HG03139 (cell line): Measurements from ENCODE around the gene JMJD4.

Source experiments
- ATAC-seq: cut with Tn5 transposase; IDR thresholded peaks from one replicate; pipeline ENCODE4 v1.9.1; 2021; ENCODE audit not compliant: unreplicated experiment

JMJD4 gene

DNA sequence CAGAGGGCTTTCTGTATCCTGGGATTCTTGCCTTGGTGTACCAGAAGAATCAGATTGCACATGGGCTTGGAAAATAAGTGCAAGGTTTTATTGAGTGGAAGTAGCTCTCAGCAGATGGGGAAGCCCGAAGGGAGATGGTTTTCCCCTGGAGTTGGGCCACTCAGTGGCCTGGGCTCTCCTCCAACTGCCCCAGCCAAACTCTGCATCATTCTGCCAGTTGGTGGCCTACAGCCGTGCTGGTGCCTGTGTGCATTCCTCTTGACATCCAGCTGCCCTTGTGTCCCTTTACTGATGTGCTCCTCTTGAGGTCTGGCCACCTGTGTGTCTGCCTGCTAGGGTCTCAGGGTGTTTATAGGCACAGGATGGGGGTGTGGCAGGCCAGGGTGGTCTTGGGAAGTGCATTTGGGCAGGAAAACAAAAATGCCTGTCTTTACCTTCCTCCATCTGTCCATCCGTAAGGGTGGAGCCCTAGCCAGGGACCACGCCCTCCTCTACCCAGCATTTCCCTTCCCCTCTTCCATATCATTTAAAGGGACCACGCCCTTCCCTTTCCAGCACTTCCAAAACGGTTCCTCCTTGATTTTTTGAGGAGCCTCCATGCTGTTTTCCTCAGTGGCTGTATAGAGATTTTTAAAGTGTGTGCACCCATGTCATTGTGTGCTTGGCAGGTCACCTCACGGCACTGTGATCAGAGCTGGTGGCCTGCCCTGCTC lies 19.1 kb upstream of the JMJD4 start:
- no peak for ATAC-seq

DNA sequence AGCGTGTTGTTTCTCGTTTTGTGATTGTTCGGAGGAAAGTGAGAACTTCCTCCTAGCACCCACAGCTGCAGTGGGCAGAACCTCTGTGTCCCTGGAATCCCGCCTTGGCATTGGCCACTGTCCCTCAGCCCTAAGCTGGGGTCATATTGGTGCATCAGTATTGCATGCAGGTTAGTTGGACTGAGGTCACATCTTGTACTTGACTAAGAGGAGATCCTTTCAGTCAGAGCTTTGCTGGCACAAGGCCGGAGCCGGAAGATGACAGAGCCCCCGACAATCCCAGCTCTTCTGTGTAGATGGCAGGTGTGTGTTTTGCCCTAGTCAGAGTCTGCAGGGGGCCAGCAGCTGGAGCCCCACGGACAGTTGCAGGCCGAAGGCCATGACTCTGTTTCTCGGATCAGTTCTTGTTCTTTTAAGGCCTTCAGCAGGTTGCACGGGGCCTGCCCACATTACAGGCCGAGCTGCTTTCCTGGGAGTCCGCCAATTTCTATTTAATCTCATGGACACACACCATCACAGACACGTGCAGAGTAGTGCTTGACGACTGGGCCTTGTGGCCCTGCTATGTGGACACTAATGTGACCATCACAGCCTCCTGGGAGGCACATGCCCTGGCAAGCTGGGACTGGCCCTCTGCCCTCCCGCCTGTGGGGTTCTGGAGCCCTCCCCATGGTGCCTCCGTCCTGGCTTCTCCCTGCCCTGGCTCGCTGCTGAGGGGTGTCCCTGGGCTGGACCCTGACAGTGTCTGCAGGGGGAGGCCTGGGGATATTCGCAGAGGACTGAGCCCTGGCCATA lies 15.0 kb upstream of the JMJD4 start:
- no peak for ATAC-seq

DNA sequence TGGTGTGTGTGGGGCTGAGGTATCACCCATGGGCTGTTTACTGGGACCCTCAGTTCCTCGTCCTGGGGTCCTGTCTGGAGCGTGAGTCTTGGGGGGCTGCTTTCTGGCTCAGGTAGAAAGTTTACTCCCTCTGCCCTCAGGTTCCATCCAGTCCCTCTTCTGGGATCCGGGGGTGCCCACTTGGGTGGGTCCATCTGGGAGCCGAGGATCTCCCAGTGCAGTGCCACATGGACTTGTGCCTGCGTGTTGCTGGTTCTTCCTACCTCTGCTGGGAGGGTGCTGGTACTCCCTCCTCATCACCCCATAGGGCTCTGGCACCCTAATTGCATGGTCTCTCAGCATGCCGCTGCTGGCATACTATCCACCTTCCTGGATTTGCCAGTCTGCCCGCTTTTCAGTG lies 14.1 kb upstream of the JMJD4 start:
- no peak for ATAC-seq

DNA sequence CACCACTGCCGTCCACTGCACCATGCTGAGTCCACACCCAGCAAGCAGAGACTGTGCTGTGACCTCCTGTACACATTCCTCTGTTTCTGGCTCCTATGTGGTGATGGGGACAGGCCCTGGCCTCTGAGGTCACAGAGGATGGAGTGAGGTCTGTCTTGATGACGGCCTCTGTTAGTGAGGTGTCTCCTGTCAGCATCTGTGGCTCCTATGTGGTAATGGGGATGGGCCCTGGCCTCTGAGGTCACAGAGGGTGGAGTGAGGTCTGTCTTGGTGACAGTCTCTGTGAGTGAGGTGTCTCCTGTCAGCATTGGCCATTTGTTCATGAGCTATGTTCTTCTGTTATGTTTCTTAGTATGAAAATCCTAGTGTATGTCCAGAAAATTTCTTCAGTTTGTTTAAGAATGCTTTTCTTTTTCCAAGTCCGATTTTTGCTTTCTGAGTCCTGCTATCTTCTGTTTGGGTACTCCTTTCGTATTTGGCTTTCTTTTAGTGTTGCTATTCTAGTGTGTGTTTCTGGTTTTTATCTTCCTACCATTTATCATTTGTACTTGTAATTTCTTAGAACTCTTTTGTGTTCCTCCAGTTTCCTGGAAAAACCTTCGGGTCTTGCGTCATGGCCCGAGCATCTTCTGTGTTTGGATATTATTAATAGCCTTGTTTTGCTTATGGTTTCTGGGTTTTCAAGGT lies 13.5 kb upstream of the JMJD4 start:
- ATAC-seq, result no peak

DNA sequence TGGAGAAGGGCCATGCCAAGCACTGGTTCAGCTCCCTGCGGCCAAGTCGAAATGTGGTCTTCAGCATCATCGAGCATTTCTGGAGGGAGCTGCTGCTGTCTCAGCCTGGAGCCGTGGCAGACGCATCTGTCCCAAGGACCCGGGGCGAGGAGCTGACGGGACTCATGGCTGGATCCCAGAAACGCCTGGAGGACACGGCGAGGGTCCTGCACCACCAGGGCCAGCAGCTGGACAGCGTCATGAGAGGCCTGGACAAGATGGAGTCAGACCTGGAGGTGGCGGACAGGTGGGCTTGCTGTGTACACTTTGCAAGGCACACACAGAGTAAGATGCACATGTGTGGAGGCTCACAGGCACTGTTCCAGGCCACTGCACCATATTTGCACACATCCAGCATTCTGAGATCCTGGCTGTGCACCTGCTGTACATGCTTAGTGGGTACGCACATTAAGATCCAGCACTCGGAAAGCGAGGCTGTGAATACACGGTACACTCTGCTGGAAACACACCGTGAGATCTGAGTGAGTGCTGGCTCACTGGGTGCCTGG lies 12.9 kb upstream of the JMJD4 start:
- no peak for ATAC-seq

DNA sequence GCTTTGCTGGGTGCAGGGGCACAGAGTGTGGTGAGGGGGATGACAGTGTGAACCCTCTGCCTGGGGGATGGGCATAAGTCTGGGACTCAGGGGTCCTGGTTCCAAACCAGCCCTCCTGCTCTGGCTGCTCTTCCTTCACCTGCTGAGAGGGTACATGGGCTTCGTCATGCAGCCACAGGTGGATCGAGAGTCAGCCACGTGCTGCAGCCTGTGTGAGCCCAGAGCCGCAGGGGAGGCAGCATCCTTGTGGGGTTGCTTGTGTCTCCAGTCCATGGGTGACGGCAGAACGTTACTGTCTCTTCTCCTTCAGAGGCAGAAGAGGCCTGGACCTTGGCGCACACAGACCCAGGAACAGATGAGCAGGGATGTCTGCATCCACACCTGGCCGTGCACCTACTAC lies 12.3 kb upstream of the JMJD4 start:
- ATAC-seq, result no peak

DNA sequence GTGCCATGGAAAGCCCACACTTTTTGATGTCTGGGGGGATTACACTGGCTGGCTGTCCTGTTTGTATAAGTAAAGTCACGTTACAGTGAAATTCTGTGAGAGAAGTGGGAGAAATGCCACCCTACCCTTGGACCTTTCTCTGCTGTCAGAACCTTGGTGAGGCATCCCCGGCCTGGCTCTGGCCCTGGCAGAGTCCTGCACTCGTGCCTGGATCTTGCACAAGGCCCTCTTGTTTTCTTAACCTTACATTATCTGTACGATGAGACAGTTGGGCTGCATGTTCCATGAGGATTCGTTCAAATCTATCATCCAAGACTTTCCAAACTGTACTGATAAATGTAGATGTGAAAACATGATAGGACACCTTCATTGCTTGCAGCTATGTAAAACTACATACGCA lies 11.6 kb upstream of the JMJD4 start:
- ATAC-seq, result no peak

DNA sequence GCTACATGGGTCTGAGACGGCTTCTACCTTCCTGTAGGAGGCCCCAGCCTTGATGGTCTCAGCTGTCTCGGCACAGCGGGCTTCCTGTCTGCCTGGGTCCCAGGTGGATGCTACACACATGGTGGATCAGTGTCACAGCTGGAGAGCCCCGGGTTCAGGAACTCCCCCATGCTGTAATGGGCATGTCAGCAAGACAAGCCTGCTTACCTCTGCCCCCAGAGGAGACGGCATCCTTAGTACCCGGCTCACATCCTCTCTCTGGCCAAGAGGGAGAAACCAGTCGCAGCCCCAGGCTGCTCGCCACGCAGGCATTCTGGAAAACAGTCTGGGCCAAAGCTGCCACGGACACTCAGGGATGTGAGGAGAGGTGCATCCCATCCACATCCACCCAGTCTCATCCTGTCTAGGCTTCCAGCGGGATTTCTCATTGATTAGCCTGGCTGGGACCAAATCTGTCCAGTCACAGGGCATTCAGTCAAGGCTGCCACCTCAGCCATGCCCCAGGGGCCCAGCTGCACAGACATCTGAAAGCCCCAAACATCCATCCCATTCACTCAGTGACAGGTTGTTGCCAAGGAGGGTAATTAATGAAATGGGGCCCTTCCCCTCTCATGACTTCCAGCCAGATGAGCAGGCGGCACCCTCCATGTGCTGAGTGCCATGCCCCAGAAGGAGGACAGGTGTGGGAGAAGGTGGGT lies 10.6 kb upstream of the JMJD4 start:
- no peak for ATAC-seq

DNA sequence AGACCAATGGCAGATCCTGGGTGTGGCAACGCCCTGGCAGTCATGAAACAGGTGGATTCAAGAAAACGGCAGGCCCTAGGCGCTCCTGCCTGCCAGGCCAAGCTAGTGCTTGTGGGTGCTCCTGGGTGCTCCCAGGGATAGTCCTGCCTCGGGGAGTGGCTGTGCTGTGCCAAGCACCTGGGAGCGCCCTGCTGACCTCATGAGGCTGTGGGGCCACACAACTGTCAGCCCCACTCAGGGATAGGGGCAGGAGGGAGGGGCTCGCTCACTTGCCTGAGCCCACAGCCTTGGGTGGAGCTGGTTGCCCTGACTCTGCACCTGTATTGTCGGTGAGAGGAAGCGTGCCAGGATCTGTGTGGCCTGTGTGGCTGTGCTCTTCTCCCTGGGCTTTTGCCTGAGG lies 9.6 kb upstream of the JMJD4 start:
- ATAC-seq, result no peak

DNA sequence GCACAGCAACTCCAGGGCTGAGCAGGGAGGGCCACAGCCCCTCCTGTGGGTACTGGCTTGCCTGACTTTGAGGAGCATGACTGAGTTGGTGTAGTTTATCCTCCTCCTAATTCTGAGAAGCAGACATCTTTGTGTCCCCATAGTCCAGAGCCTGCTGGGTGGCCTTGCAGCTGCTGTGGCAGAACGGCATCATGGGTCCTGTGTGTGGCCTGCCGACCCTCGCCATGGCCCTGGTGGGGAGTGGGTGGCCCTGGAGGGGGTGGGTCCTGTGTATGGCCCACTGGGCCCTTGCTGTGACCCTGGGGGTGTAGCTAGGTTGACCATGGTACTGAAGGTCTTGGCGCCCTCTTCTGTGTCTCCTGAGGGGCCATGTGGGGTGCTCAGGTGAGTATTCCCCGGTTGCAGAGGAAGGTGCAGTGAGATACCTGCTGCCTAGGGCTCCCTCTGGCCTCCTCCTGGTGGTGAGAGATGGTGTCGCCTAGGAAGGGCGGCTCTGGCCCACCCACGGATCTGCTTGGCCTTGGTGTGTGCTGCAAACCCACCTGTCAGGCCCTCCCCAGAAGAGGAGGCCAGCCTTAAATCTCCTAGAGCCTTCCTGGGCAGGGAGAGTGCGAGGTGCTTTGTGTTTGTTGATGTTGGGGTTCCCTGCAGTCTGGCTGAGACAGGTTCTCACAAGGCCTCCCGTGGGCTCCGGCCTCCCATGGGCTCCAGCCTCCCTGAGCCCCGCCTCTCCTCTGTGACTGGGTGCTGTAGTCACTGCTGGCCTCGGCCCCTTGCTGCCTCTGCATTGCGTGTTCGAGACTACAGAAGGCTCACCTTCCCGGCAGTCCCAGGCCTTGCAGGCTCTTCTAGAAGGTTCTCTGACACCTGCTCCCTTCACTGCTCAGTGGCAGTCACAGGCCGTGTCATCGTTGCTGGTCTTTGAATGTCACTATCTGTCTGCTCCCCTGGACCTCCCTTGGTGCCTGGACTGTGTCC lies 7.9 kb upstream of the JMJD4 start:
- no peak for ATAC-seq

DNA sequence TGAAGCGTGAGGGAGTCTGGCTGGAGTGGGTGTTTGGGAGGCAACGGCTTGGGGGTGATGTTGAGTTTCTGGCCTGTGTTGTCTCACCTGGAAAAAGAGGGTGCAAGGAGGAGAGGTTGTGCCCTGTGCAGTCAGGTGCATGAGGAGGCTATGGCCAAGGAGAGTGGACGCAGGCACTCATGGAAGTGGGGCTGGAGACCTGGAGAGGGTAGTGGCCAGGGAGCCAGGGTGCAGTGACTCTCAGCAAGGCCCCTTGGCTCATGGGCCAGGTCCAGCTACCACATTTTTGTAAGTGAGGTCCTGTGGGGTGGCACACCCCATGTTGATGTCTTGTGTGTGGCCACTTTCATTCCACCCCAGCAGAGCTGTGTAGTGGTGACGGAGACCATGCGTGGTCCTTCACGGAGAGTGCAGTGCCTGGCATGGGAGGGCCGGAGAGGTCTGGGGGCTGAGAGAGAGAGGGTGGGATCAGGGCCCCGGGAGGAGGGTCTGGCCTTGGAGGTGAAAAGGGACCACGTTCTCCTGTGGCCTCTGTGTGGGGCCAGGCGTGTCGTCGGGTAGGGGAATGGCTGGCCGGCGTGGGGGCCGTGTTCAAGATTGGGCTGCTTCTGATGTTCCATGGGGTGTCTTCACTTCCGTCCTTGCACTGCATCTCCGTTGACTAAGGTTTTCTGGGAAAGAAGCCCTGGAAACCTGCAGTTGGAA lies 6.2 kb upstream of the JMJD4 start:
- no peak for ATAC-seq

DNA sequence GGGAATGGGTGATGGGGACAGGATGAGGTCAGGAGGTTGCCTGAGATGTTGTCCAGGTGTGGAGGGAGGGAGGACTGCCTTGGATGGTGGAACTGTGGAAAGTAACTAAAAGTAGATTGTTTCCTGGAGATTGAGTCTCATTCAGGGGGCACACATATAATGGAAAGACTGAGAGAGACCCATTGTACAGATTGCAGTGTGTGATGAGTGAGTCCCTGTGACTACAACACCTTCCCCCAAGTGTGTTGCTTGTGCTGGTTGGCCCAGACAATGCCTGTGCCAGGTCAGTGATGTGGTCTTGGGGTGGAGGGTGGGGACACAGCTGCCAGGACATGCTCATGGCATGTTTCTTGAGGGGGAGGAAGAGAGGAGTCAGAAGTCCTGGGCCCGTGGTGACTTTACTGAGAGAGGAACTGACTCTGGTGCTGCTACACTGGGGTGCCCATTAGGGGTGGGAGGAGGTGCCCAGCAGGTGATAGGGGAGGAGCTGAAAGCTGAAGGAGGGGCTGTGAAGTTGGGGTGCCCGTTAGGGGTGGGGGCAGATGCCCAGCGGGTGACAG lies 5.4 kb upstream of the JMJD4 start:
- ATAC-seq, result no peak

DNA sequence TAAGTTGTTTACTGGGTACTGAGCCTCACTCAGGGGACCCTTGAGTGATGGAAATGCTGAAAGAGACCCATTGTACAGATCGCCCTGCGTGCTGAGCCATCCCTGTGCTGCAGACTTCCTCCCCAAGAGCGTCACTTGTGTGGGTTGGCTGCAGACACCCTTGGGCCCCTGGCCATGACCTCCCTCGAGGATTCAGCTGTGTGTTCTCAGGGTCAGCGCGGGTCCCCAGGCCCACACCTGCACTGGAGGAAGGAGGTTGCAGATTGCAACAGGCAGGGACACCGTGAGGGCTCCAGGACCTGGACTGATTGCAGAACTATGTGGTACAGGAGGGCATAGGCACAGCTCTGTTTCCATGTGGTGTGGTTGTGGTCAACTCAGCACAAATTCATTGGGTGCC lies 4.5 kb upstream of the JMJD4 start:
- ATAC-seq, result no peak

DNA sequence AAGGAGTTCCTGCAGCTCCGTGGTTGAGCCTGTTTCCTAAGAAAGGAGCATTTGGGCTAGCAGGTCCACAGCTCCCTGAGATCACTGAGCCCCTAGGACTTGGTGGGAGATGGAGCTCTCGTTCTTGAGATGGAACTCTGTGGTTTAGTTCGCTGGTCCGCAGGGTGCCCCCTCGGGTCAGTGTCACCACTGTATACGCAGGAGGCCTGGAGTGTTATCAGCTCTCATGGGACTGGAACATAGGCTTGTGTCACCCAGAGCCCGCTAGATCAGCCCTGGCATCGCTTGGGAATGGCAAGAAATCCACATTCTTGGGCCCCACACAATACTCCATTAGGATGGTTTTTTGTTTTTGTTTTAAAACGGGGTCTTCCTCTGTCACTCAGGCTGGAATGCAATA lies 3.7 kb upstream of the JMJD4 start:
- ATAC-seq, result no peak

DNA sequence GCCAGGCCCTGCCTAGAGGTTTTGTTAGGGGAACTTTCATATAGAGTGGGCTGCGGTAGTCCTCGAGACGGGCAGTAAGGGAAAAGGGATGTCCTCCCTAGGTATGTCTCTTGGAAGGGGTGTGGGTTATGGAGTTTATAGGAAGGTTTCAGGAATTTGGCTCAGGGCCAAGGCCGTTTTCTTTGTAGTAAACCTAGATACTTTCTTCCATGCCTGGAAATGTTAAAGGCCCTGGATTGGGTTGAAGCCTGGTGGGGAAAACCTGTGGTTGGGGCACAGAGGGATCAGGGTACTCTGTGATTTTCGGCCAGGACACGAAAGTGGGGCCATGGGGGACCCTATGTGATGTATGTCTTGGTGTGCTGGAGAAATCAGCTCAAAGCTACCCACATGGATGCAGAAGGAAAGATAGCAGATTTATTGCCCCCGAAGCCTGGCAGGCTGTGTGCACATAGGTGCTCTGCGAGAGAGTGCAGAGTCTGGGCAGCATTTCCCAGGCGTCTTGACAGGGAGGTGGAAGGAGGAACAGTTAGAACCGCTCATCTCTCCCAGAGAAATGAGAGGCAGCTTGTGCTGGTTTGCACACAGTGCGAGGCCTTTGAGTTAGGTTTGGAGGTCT lies 1.8 kb upstream of the JMJD4 start:
- ATAC-seq, result no peak

DNA sequence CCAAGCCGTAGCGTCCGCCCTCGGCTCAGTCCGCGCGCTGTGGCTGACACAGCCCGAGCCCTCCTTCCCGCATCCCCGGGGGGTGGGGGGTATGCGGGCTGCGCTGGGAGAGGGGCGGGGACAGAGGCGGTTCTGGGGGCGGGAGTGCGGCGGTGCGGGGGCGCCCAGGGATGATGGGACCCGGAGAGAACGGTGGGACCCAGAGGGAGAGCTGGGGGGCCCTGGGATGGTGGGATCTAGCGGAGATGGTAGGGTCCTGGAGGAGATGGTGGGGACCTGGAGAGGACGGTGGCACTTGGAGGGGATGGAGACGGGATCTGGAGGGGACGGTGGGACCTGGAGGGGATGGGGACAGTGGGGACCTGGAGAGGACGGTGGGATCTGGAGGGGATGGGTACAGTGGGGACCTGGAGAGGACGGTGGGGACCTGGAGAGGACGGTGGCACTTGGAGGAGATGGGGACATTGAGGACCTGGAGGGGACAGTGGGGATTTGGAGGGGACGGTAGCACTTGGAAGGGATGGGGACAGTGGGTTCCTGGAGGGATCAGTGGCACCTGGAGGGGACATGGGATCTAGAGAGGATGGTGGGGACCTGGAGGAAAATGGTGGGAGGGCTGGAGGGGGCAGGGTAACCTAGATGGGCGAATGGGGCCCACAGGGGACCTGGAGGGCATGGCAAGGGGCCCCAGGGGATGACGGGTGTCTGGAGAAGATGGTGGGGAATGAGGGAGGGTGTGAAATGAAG lies 610 bp upstream of the JMJD4 start:
- no peak for ATAC-seq

DNA sequence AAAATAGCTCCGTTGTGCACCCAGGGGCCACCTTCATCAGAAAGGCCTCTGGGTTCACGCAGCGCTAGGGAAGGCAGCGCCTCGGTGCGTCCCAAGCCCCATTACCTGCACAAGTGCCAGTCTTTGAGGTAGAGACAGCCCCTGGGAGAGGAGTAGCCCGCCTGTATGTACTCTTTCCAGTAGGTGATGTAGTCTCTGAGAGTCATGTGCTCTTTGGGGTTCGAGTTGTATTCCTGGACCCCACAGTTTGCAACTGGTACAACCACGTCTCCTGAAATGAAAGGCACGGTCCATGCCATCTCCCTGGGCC lies 601 bp downstream of the JMJD4 start:
- peak; percentile 5 for ATAC-seq
